ENCODE results near the gene CFAP100.

CFAP100 gene

GRCh38 chr3:126352476-126353454, 41.9 kb upstream of the CFAP100 start:
- ChIA-PET POLR2A (ENCODE audit: low non-redundant PET) (no interaction called here), CTCF (interaction anchor here (0.6 to 0.7 kb wide), 2 partner anchors 36 to 58 kb away, joined by 3 to 4 read pairs; no protein-coding TSS in a partner anchor)
- no peak for DNase-seq (ENCODE audit: low spot score)
- TF ChIP-seq, protein P1, sequence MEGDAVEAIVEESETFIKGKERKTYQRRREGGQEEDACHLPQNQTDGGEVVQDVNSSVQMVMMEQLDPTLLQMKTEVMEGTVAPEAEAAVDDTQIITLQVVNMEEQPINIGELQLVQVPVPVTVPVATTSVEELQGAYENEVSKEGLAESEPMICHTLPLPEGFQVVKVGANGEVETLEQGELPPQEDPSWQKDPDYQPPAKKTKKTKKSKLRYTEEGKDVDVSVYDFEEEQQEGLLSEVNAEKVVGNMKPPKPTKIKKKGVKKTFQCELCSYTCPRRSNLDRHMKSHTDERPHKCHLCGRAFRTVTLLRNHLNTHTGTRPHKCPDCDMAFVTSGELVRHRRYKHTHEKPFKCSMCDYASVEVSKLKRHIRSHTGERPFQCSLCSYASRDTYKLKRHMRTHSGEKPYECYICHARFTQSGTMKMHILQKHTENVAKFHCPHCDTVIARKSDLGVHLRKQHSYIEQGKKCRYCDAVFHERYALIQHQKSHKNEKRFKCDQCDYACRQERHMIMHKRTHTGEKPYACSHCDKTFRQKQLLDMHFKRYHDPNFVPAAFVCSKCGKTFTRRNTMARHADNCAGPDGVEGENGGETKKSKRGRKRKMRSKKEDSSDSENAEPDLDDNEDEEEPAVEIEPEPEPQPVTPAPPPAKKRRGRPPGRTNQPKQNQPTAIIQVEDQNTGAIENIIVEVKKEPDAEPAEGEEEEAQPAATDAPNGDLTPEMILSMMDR (conservative IDR thresholded peaks at IDR 0.05; ENCODE audit: low read depth), result no peak
- H3K27ac ChIP-seq, result no peak overlapping the region

DNA sequence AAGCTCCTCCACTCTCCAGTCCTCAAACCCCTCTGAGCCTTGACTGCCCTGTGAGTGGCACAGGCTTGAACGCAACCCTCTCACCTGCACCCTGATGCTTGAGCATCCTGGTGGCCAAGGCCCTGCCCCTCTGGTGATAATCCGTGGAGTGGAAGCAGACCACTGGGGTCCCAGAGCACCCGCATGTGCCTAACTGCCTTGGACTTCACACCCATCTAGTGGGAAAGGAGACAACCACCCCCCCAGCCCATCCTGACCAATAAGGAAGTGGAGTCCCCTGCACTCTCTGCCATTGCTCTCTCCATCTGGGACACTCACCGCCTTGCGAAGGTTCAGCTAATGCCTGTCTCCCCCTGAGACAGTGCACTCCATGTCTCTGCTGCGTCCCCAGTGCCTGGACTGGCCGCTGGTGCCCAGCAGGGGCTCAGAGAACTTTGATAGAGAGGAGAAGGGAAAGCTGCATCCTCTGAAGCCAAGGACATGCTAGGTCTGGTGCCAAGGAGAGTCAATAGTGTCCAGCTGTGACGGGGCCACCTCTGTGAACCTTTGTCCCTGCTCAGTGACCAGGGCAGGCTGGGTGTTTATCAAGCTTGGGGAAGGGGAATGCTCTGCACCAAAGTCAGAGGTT, 40.9 kb upstream of the CFAP100 start:
- no peak overlapping the region for H3K27ac ChIP-seq
- TF ChIP-seq, protein P1 (conservative IDR thresholded peaks at IDR 0.05; ENCODE audit: low read depth), result no peak
- ChIA-PET POLR2A (ENCODE audit: low non-redundant PET) (no interaction called here), CTCF (interaction anchor here (0.8 kb wide), 1 partner anchor 219 kb away, joined by 3 read pairs; no protein-coding TSS in a partner anchor)
- DNase-seq (ENCODE audit: low spot score), result no peak

GRCh38 chr3:126354776-126355175, 39.9 kb upstream of the CFAP100 start:
- ChIA-PET CTCF (interaction anchor here (0.7 to 0.8 kb wide), 2 partner anchors 220 to 1799 kb away, joined by 3 read pairs; no protein-coding TSS in a partner anchor), POLR2A (ENCODE audit: low non-redundant PET) (no interaction called here)
- peak overlapping the region; percentile 60; the same call in 1 of the 2 replicates for H3K27ac ChIP-seq

DNA sequence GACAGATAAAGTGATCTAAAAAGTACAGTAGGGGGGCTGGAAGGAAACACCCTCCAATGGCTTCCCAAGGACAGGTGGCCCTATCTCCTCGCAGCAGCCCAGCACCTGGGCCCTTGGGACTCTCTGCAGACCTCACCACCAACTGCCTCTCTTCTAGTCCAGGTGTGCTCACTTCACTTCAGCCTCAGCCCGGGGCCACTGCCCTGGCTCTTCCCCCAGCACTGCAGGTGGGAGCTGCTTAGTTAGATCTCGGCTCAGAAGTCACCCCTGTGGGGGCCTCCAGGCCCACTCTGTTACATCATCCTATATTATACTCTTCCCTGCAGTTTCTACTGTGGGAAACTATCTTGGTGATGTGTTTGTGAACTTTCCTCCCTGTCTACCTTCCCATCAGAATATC, 39.5 kb upstream of the CFAP100 start:
- DNase-seq (ENCODE audit: low spot score), result no peak
- ChIA-PET CTCF (no interaction called here), POLR2A (ENCODE audit: low non-redundant PET) (no interaction called here)
- TF ChIP-seq, protein P1 (conservative IDR thresholded peaks at IDR 0.05; ENCODE audit: low read depth), result no peak
- H3K27ac ChIP-seq, result peak overlapping the region; percentile 60

More at GRCh38 chr3:126354776-126355175, 39.9 kb upstream of the CFAP100 start:
- no peak for DNase-seq (ENCODE audit: low spot score)
- TF ChIP-seq, protein P1 (conservative IDR thresholded peaks at IDR 0.05; ENCODE audit: low read depth), result no peak

DNA sequence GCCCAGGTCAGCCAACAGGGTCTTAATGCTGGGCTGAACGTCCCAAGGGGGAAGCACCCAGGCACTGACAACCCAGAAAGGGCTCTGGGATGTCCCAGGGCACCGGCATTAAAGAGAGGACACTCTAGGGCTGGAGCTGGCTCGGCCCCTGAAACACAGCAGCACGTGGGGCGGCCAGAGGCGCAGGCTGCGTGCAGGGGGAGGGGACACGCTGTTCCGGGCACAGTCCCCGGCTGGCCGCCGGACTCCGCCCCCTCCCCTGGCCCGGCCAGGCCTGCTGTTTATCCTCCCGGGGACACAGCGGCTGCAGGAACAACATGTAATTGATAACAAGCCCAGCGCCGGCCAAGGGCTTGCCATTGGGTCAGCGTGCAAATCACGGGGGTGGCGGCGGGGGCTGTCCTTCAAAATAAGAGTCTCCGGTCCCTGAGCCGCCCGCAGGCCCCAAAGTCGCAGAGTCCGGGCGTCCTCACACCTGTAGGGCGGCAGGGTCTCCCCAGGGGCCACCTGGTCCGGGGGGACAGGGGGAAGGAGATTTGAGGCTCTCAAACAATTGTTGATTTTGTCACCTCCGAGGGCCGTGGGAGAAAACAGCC, 38.8 kb upstream of the CFAP100 start:
- ChIA-PET POLR2A (ENCODE audit: low non-redundant PET) (no interaction called here), CTCF (no interaction called here)
- peak; percentile 25 for DNase-seq (ENCODE audit: low spot score)

More for the DNA sequence above, 38.8 kb upstream of the CFAP100 start:
- TF ChIP-seq, protein P1 (conservative IDR thresholded peaks at IDR 0.05; ENCODE audit: low read depth), result no peak
- peak overlapping the region; percentile 60 for H3K27ac ChIP-seq

Measured in RWPE1 (cell line).